ENCODE results near the gene ADH4. TPM values are rescaled to one million over a fixed set of nuclear protein-coding genes. Genes with fewer than 3 reads are reported as not detected.

The ADH4 gene
- total RNA-seq, 1 donor = not detected

- H2AFZ ChIP-seq (ENCODE audit: low read length) = no peak overlapping the region
- H3K4me3 ChIP-seq (ENCODE audit: insufficient read depth, low read length) = no peak overlapping the region
- no peak overlapping the region for H3K27ac ChIP-seq (ENCODE audit: low read depth, low read length)
- H3K9me3 ChIP-seq (ENCODE audit: low read depth, low read length) = no peaks in the 10 kb centered on the region
- no peak overlapping the region for H3K4me2 ChIP-seq (ENCODE audit: insufficient read depth, low read length)
- no peaks in the 10 kb centered on the region for H4K20me1 ChIP-seq (ENCODE audit: insufficient read depth, low read length)
- DNase-seq (ENCODE audit: insufficient read length, low spot score, missing footprints) = no peak
- H3K4me1 ChIP-seq (ENCODE audit: insufficient read depth, low read length) = no peaks in the 10 kb centered on the region
- H3K36me3 ChIP-seq (ENCODE audit: insufficient read depth, low read length) = no peaks in the 10 kb centered on the region
- no peak for TF ChIP-seq CTCF (IDR thresholded peaks at IDR 0.05; ENCODE audit: extremely low read depth, low read depth, low read length)
- no peaks in the 10 kb centered on the region for H3K27me3 ChIP-seq (ENCODE audit: insufficient read depth, low read length)
- H3K79me2 ChIP-seq (ENCODE audit: insufficient read depth, low read length) = no peaks in the 10 kb centered on the region
These were observed 41.5 kb upstream of the ADH4 start for GRCh38 chr4:99185581-99185980.

- Histone ChIP-seq H2AFZ (ENCODE audit: low read length) (no peak overlapping the region), H3K4me2 (ENCODE audit: insufficient read depth, low read length) (no peak overlapping the region), H3K4me1 (ENCODE audit: insufficient read depth, low read length) (no peaks in the 10 kb centered on the region), H3K27me3 (ENCODE audit: insufficient read depth, low read length) (no peaks in the 10 kb centered on the region), H3K4me3 (ENCODE audit: insufficient read depth, low read length) (no peak overlapping the region), H3K79me2 (ENCODE audit: insufficient read depth, low read length) (no peaks in the 10 kb centered on the region), H4K20me1 (ENCODE audit: insufficient read depth, low read length) (no peaks in the 10 kb centered on the region), H3K27ac (ENCODE audit: low read depth, low read length) (no peak overlapping the region), H3K36me3 (ENCODE audit: insufficient read depth, low read length) (no peaks in the 10 kb centered on the region), H3K9me3 (ENCODE audit: low read depth, low read length) (no peaks in the 10 kb centered on the region)
- TF ChIP-seq CTCF (IDR thresholded peaks at IDR 0.05; ENCODE audit: extremely low read depth, low read depth, low read length) = no peak
- DNase-seq (ENCODE audit: insufficient read length, low spot score, missing footprints) = peak; percentile 76
These were observed 36.4 kb upstream of the ADH4 start for GRCh38 chr4:99180382-99181070.

- Histone ChIP-seq H3K36me3 (ENCODE audit: insufficient read depth, low read length) (no peaks in the 10 kb centered on the region), H3K4me2 (ENCODE audit: insufficient read depth, low read length) (no peak overlapping the region), H3K27me3 (ENCODE audit: insufficient read depth, low read length) (no peaks in the 10 kb centered on the region), H2AFZ (ENCODE audit: low read length) (no peak overlapping the region), H4K20me1 (ENCODE audit: insufficient read depth, low read length) (no peaks in the 10 kb centered on the region), H3K27ac (ENCODE audit: low read depth, low read length) (no peak overlapping the region), H3K79me2 (ENCODE audit: insufficient read depth, low read length) (no peaks in the 10 kb centered on the region), H3K4me1 (ENCODE audit: insufficient read depth, low read length) (no peaks in the 10 kb centered on the region), H3K4me3 (ENCODE audit: insufficient read depth, low read length) (no peak overlapping the region), H3K9me3 (ENCODE audit: low read depth, low read length) (no peaks in the 10 kb centered on the region)
- DNase-seq (ENCODE audit: insufficient read length, low spot score, missing footprints) = no peak
- no peak for TF ChIP-seq CTCF (IDR thresholded peaks at IDR 0.05; ENCODE audit: extremely low read depth, low read depth, low read length)
These were observed 35.5 kb upstream of the ADH4 start for GRCh38 chr4:99179626-99180025.

- Histone ChIP-seq H3K27me3 (ENCODE audit: insufficient read depth, low read length) (no peaks in the 10 kb centered on the region), H3K9me3 (ENCODE audit: low read depth, low read length) (no peaks in the 10 kb centered on the region), H2AFZ (ENCODE audit: low read length) (no peak overlapping the region), H3K36me3 (ENCODE audit: insufficient read depth, low read length) (no peaks in the 10 kb centered on the region), H3K4me1 (ENCODE audit: insufficient read depth, low read length) (no peaks in the 10 kb centered on the region), H3K79me2 (ENCODE audit: insufficient read depth, low read length) (no peaks in the 10 kb centered on the region), H4K20me1 (ENCODE audit: insufficient read depth, low read length) (no peaks in the 10 kb centered on the region), H3K27ac (ENCODE audit: low read depth, low read length) (no peak overlapping the region), H3K4me2 (ENCODE audit: insufficient read depth, low read length) (no peak overlapping the region), H3K4me3 (ENCODE audit: insufficient read depth, low read length) (no peak overlapping the region)
- no peak for DNase-seq (ENCODE audit: insufficient read length, low spot score, missing footprints)
- TF ChIP-seq CTCF (IDR thresholded peaks at IDR 0.05; ENCODE audit: extremely low read depth, low read depth, low read length) = no peak
These were observed 35.1 kb upstream of the ADH4 start for GRCh38 chr4:99179178-99179577.

Data from osteoblast (primary cell).